HG03159 (cell line): ENCODE measurements around the gene ALK.

Experiments used
- ATAC-seq: cut with Tn5 transposase; IDR thresholded peaks from one replicate; pipeline ENCODE4 v1.9.1; 2021; ENCODE audit warnings: mild to moderate bottlenecking, moderate library complexity; ENCODE audit not compliant: unreplicated experiment

Gene ALK

GRCh38 chr2:29921560-29921915, at the start of gene ALK:
Gene ALK (minus strand): TSS chr2:29921586. CDS start chr2:29920659, 927 bp downstream.
- no peak for ATAC-seq

- ATAC-seq = no peak
These were observed 44.9 kb upstream of the ALK start for GRCh38 chr2:29966266-29966665.

DNA sequence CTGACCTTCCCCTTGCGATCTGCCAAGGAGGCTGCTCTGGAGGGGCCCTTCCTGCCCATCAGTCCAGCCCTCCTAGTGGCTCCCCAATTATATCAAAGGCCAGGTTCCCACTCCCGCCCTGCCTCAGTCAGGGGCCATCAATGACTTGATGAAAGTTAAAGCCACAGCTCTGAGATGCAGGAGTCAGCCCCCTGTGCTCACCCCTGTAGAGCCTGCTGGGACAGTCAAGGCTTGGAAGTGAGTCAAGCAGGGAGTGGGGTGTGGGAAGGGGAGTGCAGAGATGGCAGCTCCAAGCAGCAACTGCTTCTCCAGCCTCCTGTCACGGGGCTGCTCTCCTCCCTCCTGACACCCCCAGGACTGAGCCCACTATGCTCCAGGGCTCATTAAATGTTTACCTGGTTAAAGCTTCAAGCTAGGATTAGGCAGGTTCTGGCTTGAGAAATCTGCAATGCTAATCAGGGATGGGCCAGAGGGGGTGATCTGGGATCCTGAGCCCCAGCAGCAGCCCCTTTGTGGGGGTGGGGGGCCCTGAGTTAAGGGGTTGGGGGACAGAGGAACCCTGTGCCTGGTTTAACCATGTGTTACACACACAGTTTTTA, 42.7 kb upstream of the ALK start:
- ATAC-seq = no peak

GRCh38 chr2:29962922-29963321, 41.5 kb upstream of the ALK start:
- ATAC-seq = no peak

DNA sequence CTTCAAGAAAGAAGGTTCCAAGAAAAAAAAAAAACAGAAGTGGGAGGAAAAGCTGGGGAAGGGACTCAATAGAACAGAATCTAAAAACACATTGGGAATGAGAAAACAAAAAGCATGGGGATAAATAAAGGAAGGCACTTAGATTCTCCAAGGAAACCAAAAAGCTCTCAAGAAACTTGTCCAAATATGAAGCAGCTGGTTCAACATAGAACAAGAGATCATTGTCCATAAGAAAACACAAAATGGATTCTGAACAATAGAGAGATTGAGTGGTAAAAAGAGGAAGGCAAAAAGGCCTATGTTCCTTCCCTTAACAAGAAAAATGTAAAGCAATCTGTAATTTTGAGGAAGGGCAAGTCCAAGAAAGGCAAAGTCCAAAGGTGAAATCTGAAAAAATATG, 32.9 kb upstream of the ALK start:
- no peak for ATAC-seq

- no peak for ATAC-seq
These were observed 31.6 kb upstream of the ALK start for GRCh38 chr2:29952973-29953372.

DNA sequence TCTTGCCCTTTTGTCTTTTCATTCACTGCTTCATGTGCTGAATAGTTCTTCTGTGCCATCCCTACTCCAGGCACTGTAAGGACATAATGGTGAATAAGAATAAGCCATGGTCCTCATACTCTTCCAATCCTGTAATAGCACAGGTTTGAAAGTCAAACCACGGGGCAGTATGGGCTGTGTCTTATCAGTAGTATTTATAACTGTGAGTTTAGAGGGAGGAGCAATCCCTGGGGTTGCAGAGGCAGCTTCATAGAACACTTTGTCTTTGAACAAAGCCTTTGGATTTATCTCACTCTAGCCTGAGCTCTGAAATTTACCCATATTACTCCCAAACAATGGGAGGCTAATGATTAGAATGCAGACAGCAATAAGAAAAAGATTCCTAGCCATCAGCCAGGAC, 30.2 kb upstream of the ALK start:
- ATAC-seq = no peak

DNA sequence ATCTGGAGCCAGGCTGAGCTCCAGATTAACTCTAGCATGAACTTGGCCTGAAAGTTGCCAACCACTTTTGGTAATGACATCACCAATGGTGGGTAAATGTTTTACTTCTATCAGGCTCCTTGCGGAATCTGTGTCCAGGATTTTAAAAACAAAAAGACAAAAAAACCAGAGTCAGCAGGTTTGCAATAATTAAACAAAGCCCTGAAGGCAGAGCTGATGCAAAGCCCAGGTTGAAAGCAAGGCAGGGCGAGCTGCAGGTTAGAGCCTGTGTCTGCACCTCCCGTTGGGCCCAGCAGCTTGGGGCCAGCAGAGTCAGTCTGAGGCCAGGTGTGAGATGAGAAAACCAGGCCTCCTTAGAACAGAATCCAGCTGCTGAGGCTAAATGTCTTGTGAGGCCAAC, 29.1 kb upstream of the ALK start:
- no peak for ATAC-seq

- ATAC-seq = no peak
These were observed 27.7 kb upstream of the ALK start for GRCh38 chr2:29949042-29949441.

GRCh38 chr2:29946505-29946904, 25.1 kb upstream of the ALK start:
- ATAC-seq = no peak

DNA sequence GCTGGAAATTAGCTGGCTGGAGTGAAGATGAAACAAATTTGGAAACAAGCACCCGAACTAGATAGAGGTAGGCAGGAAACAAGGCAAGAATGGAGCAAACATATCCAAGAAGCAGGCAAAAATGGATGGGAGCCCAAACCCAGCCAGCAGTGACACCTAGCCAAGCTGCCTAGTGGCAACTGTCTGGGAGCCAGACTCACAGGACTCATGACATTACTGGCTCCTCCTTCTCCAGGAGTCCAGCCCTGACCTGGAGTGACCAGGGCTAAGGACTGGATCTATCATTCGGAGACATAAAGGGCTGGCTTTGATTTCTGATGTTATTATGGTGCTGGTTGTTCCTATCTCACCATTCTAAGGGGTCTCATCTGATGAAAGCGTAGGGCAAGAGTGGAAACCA, 21.3 kb upstream of the ALK start:
- no peak for ATAC-seq

- no peak for ATAC-seq
These were observed 19.3 kb upstream of the ALK start for GRCh38 chr2:29940706-29941105.

DNA sequence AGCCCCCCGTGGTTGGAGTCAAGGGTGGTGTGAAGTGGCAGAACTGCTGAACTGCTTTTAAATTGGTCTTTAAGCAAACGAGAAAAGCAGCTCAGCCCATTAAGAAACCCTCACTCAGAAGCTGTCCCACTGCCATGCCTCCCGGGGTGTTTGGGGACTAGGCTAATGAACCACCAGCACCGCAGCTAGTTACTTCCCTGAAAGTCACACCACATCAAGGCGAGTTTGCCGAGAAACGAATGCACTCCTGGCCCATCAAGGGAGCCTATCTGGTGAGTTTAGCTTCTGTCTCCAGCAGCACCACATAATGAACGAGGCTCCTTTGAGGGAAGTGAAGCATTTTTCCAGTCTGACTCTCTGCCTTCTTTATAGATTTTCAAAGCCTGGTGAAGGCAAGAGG, 14.6 kb upstream of the ALK start:
- no peak for ATAC-seq

- no peak for ATAC-seq
These were observed 10.4 kb upstream of the ALK start for GRCh38 chr2:29931818-29932217.

GRCh38 chr2:29923110-29923721, 1.8 kb upstream of the ALK start:
- ATAC-seq = no peak

DNA sequence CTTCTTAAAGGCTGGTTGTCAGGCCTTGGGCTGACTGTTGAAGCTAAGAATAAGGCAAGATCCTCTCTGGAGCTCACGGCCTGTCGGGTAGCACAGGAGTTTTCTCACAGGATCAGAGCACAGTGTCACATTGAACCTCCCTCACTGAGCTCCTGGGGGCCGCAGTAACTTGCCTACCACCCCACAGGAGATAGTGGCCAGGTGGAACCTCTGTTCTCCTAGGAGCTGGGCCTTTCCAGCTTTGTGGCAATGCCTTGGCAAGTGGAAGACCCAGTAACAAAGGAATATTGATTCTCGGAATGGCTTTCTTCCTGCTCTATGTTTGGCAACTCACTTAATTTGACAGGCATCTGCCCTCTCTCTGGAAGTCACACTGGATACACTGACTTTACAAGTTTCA, 1.2 kb upstream of the ALK start:
- no peak for ATAC-seq

DNA sequence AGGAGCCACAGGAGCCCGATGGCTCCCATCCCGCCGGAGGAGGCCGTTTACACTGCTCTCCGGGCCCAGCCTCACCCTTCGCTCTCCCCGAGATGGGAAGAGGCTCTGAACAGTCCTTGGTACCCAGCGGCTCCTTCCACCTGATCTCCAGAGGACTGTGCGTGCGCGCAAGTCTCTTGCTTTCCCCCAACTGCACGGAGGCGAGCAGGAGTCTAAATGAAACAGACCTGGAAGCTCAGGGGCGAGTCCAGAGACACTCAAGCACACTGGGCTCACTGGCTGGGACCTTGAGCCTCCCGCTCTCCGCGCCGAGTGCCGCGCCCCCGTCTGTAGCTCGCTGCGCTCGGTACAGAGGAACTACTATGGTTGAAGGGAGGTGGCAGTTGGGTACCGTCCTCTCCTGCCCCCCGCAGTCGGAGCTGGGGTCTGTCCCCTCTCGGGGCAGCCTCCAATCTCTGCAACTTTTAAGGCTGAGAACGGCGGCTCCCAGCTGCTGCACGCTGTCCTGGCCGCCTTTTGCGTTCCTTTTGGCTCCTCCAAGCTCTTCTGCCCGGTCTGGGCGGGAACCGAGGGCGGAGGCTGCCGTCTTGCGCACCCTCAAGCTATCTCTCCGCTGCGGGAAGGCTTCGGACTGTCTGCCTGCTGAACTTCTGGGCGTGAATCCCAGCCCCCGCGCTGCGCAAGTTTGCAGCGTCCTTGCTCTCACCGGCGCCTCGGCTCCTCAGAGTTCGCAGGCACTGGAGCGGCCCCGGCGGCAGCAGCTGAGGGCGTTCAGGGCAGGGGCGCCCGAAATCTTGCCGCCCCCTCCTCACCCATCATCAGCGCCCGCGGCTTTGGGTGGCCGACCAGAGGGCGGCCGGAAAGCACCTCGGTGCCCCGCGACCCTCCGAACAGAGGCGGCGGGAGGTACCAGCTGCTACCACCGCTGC, 491 bp downstream of the ALK start:
- ATAC-seq = no peak

DNA sequence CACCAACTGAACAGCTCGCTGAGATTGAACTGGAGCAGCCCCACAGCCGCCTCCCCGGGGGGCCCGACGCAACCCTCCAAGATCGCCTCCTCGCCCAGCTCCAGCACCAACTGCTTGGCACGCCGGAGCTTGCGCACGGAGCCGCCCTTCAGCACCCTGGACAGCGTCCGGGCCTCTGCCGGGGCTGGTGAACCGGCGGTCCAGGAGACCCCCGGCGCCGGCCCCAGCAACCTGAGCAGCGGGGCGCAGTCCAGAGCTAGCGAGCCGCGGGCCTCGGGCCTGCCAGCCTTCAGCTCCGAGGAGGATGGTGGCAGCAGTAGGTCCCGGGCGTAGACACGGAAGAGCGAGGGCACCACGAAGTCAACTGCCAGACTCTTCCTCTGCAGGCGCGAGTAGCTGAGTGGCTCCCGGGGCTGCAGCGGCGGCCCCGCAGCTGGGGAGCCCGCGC, 1.2 kb downstream of the ALK start:
- ATAC-seq = no peak

DNA sequence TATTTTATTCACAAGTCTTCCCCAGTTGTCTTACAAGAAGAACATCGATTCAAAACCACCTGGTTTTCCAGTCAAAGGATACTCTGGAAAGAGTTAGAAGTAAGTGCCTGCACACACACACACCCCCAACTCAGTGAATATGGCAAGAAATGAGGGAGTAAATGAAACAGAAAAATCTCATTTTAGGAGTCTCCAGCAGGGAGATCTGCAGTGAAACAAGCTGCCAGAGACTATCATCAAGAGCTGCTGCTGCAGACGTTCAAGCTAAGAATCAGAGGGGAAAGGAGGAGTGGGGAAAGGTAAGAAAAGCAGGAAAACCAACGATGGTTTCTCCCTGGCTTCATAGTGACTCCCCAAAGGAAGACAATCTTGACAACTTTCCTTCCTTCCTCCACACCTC, 2.4 kb downstream of the ALK start:
- ATAC-seq = no peak

DNA sequence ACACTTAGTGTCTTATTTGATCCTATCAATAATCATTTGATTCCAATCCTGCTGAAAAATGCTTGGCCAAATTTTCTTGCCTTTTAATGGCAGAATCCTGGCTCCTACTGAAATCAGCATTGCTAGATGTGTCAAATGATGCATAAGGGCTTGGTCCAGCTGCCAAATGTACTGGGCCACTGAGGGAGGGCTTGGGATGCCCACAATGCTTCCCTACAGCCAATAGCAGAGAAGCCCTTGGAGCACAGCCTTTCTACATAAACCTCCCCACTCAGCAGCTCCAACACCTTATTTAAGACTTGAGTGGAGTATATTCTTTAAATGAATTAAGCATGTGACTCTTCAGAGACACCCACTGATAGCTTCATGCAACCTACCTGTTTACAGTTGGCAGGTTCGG, 3.6 kb downstream of the ALK start:
- ATAC-seq = no peak

DNA sequence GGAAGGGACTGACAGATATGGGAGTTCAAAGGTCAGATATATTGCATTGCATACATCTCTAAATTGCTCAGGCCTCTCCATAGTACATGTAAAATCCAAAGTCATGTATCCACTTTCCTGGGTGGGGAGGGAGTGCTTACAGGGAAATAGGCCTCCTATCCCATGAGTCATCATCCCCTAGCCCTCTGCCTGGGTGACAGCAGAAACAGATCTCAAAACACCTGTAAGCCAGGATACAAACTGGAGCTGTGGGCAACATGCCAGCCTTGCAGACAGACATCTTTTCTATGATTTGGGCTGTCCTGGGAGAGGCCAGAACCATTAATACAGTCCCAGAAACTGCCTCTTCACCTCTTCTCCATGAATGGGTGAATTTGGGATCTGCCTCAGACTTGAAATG, 4.8 kb downstream of the ALK start:
- ATAC-seq = no peak

- no peak for ATAC-seq
These were observed 10.4 kb downstream of the ALK start for GRCh38 chr2:29910960-29911359.
